ENCODE measurements around the gene FGD4. TPM values are rescaled to one million over a fixed set of nuclear protein-coding genes. Genes with fewer than 3 reads are reported as not detected.
A peak's percentile ranks its signal among the peaks of the same experiment; 100 is the strongest.

The FGD4 gene
- total RNA-seq, 4 donors from 2014 or later: 42.6 to 69.4 (median 47.3) TPM

DNA sequence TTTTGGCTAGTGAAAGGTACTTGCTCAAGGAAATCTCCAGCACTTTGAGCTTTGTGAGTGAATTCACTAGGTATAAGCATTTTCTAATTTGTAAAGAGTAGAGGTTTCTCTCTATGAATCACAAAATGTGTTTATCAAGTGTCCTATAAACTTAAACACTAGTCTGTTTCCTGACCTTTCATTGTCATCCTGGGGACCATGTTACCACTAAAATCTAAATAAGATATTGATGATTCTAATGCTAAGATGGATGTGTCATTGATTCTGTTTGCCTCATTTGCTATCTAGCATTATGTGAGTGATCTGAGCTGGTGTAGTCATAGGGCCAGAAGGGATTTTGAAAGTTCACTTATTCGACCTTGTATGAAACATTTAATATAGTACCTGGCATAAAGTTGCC is 199.3 kb downstream of the FGD4 start:
- Histone ChIP-seq H3K27ac (no peak overlapping the region), H3K36me3 (peaks cover 23% of the 10 kb centered on the region), H3K27me3 (no peaks in the 10 kb centered on the region), H3K4me1 (no peaks in the 10 kb centered on the region), H3K9me3 (no peaks in the 10 kb centered on the region), H3K4me3 (no peak overlapping the region)
- 88% methylated on average over 1 of the region's 1 CpG for WGBS
- no peak for DNase-seq (ENCODE audit: low spot score in 2 of 2)
- TF ChIP-seq POLR2AphosphoS5 (IDR thresholded peaks at IDR 0.05) (no peak), EP300 (IDR thresholded peaks at IDR 0.05) (no peak), POLR2A (IDR thresholded peaks at IDR 0.05) (no peak)
- TF ChIP-seq, protein P1, sequence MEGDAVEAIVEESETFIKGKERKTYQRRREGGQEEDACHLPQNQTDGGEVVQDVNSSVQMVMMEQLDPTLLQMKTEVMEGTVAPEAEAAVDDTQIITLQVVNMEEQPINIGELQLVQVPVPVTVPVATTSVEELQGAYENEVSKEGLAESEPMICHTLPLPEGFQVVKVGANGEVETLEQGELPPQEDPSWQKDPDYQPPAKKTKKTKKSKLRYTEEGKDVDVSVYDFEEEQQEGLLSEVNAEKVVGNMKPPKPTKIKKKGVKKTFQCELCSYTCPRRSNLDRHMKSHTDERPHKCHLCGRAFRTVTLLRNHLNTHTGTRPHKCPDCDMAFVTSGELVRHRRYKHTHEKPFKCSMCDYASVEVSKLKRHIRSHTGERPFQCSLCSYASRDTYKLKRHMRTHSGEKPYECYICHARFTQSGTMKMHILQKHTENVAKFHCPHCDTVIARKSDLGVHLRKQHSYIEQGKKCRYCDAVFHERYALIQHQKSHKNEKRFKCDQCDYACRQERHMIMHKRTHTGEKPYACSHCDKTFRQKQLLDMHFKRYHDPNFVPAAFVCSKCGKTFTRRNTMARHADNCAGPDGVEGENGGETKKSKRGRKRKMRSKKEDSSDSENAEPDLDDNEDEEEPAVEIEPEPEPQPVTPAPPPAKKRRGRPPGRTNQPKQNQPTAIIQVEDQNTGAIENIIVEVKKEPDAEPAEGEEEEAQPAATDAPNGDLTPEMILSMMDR (IDR thresholded peaks at IDR 0.05): no peak

DNA sequence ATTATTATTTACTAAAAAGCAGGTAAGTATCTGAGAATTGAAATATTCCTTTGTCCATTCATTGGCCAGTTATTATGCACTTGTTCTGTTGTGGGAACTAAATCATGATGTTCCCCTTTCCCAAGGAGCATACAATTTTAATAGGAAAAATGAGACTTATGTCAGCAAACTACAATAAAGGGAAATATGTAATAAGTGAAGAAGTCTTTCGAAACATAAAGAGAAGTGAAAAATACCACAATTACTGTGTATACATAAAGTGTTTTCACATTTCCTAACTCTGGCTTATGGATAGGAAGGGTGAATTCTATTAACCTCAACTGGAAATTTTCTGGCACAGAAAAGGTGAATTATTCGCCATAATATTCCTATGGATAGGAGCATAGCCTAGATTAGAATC is 201.3 kb downstream of the FGD4 start:
- H3K9me3 ChIP-seq: no peaks in the 10 kb centered on the region
- H3K4me1 ChIP-seq: peaks cover 7% of the 10 kb centered on the region
- TF ChIP-seq POLR2AphosphoS5 (IDR thresholded peaks at IDR 0.05) (no peak), POLR2A (IDR thresholded peaks at IDR 0.05) (no peak), EP300 (IDR thresholded peaks at IDR 0.05) (no peak)
- TF ChIP-seq, protein P1 (IDR thresholded peaks at IDR 0.05): no peak
- no peak overlapping the region for H3K4me3 ChIP-seq
- H3K36me3 ChIP-seq: peaks cover 23% of the 10 kb centered on the region
- H3K27me3 ChIP-seq: no peaks in the 10 kb centered on the region
- no peak overlapping the region for H3K27ac ChIP-seq
- no peak for DNase-seq (ENCODE audit: low spot score in 2 of 2)
- WGBS: 94% methylated on average over 2 of the region's 2 CpGs

DNA sequence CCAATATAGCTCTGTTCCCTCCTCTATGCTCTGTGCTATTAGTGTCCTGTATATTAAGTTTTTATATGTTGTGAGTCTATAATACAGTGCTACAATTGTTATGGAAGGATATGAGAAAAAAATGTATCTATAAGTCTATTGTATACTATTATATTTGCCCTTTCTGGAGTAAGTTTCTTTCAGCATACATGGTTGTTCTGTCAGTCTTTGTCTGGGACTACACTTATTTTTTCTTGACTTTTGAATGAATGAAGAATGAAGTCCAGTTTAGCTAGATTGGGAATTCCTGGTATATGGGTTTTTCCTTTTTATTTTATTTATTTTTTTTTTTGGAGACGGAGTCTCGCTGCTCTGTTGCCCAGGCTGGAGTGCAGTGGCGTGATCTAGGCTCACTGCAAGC is 203.7 kb downstream of the FGD4 start:
- H3K36me3 ChIP-seq: peaks cover 32% of the 10 kb centered on the region
- TF ChIP-seq EP300 (IDR thresholded peaks at IDR 0.05): no peak
- no peak for TF ChIP-seq POLR2AphosphoS5 (IDR thresholded peaks at IDR 0.05)
- TF ChIP-seq POLR2A (IDR thresholded peaks at IDR 0.05): no peak
- TF ChIP-seq, protein P1 (IDR thresholded peaks at IDR 0.05): no peak
- no peak overlapping the region for H3K27ac ChIP-seq
- no peaks in the 10 kb centered on the region for H3K9me3 ChIP-seq
- peaks cover 7% of the 10 kb centered on the region for H3K4me1 ChIP-seq
- 92% methylated on average over 3 of the region's 3 CpGs for WGBS
- no peak for DNase-seq (ENCODE audit: low spot score in 2 of 2)
- no peak overlapping the region for H3K4me3 ChIP-seq
- no peaks in the 10 kb centered on the region for H3K27me3 ChIP-seq

DNA sequence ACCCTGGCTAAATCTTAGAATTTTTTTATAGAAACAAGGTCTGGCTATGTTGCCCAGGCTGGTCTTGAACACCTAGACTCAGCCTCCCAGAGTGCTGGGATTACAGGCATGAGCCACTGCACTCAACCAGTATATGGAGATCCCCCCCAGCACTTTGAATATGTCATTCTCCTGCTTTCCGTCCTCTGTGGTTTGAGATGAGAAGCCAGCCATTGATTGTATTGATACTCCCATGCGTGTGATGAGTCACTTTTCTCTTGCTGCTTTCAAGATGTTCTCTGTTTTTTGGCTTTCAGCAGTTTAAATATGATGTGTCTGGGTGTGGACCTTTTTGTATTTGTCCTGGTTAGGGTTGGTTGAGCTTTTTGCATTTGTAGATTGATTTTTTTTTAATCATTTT is 204.5 kb downstream of the FGD4 start:
- H3K27ac ChIP-seq: peak overlapping the region; percentile 46
- H3K27me3 ChIP-seq: no peaks in the 10 kb centered on the region
- peaks cover 33% of the 10 kb centered on the region for H3K36me3 ChIP-seq
- no peak for DNase-seq (ENCODE audit: low spot score in 2 of 2)
- WGBS: 51% methylated on average over 2 of the region's 2 CpGs
- peaks cover 7% of the 10 kb centered on the region for H3K4me1 ChIP-seq
- H3K4me3 ChIP-seq: no peak overlapping the region
- no peaks in the 10 kb centered on the region for H3K9me3 ChIP-seq
- TF ChIP-seq EP300 (IDR thresholded peaks at IDR 0.05): no peak
- TF ChIP-seq POLR2A (IDR thresholded peaks at IDR 0.05): no peak
- TF ChIP-seq, protein P1 (IDR thresholded peaks at IDR 0.05): no peak
- TF ChIP-seq POLR2AphosphoS5 (IDR thresholded peaks at IDR 0.05): no peak

DNA sequence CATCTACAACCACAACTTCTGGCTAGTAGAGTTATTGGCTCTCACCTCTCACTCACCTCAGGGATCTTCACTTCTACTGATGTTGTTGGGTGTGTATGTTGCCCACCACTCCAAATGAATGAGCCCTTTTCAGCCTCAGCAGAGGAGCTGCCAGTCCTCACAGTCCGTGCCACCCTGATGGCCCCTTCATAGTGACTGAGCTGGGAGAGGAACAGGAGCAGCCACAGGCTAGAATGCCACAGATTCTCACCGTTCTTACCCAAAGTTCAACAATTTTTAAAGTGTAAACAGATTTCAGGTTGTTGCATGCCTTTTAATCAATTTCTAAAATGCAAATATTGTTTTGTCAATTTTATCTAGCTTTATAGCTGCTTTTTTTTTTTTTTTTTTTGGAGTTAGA is 205.2 kb downstream of the FGD4 start:
- Histone ChIP-seq H3K36me3 (peaks cover 38% of the 10 kb centered on the region), H3K9me3 (no peaks in the 10 kb centered on the region), H3K4me1 (peaks cover 7% of the 10 kb centered on the region), H3K27me3 (no peaks in the 10 kb centered on the region), H3K4me3 (no peak overlapping the region), H3K27ac (peak overlapping the region; percentile 46)
- no peak for TF ChIP-seq EP300 (IDR thresholded peaks at IDR 0.05)
- no peak for TF ChIP-seq POLR2AphosphoS5 (IDR thresholded peaks at IDR 0.05)
- TF ChIP-seq, protein P1 (IDR thresholded peaks at IDR 0.05): no peak
- no peak for TF ChIP-seq POLR2A (IDR thresholded peaks at IDR 0.05)
- no peak for DNase-seq (ENCODE audit: low spot score in 2 of 2)
- WGBS: 88% methylated on average over 2 of the region's 2 CpGs
